ENCODE data around the gene NCAM1.

Gene NCAM1

GRCh38 chr11:113322158-113322557 lies 360.9 kb downstream of the NCAM1 start:
- DNase-seq, result no peak

GRCh38 chr11:113324250-113324649 lies 363.0 kb downstream of the NCAM1 start:
- DNase-seq, result no peak
